ENCODE results near the gene MPRIP. TPM values are rescaled to one million over a fixed set of nuclear protein-coding genes. Genes with fewer than 3 reads are reported as not detected.

MPRIP gene
- polyA plus RNA-seq, 1 donor from 2014 or later = 47.3 TPM

GRCh38 chr17:17204635-17205231 lies 162.5 kb downstream of the MPRIP start:
- Histone ChIP-seq H3K36me3 (ENCODE audit: insufficient read depth, low read length) (no peaks in the 10 kb centered on the region), H3K4me2 (ENCODE audit: low read length) (no peak overlapping the region), H3K27ac (ENCODE audit: low read length) (no peak overlapping the region), H3K9me2 (ENCODE audit: insufficient read depth, low read length) (no peaks in the 10 kb centered on the region), H3K79me2 (replicated peaks; ENCODE audit: insufficient read depth, low read length) (no peaks in the 10 kb centered on the region), H4K20me1 (ENCODE audit: insufficient read depth) (no peaks in the 10 kb centered on the region), H3K9me3 (ENCODE audit: low read length) (no peaks in the 10 kb centered on the region), H3K4me3 (ENCODE audit: low read length) (no peak overlapping the region), H3K27me3 (ENCODE audit: insufficient read depth, low read depth, low read length) (no peaks in the 10 kb centered on the region), H3F3A (ENCODE audit: insufficient read depth, low read length, poor library complexity, severe bottlenecking) (no peaks in the 10 kb centered on the region), H3K9ac (ENCODE audit: low read length) (no peak overlapping the region), H2AFZ (ENCODE audit: low read depth, low read length) (no peak overlapping the region)
- no peak for TF ChIP-seq MXI1 (conservative IDR thresholded peaks at IDR 0.05; ENCODE audit: poor library complexity, severe bottlenecking)
- TF ChIP-seq REST (IDR thresholded peaks at IDR 0.05; ENCODE audit: borderline replicate concordance) = no peak
- TF ChIP-seq CTCF (IDR thresholded peaks at IDR 0.05; ENCODE audit: poor library complexity, severe bottlenecking) = no peak
- no peak for TF ChIP-seq TAF1 (IDR thresholded peaks at IDR 0.05; ENCODE audit: low read depth)
- no peak for TF ChIP-seq POLR2AphosphoS5 (IDR thresholded peaks at IDR 0.05)
- TF ChIP-seq EZH2 (IDR thresholded peaks at IDR 0.05; ENCODE audit: borderline replicate concordance, insufficient read depth, low read length, poor library complexity, severe bottlenecking) = no peak
- no peak for TF ChIP-seq RAD21 (conservative IDR thresholded peaks at IDR 0.05)
- TF ChIP-seq SMC3 (conservative IDR thresholded peaks at IDR 0.05; ENCODE audit: poor library complexity) = no peak
- no peak for TF ChIP-seq EP300 (conservative IDR thresholded peaks at IDR 0.05; ENCODE audit: poor library complexity, severe bottlenecking)

DNA sequence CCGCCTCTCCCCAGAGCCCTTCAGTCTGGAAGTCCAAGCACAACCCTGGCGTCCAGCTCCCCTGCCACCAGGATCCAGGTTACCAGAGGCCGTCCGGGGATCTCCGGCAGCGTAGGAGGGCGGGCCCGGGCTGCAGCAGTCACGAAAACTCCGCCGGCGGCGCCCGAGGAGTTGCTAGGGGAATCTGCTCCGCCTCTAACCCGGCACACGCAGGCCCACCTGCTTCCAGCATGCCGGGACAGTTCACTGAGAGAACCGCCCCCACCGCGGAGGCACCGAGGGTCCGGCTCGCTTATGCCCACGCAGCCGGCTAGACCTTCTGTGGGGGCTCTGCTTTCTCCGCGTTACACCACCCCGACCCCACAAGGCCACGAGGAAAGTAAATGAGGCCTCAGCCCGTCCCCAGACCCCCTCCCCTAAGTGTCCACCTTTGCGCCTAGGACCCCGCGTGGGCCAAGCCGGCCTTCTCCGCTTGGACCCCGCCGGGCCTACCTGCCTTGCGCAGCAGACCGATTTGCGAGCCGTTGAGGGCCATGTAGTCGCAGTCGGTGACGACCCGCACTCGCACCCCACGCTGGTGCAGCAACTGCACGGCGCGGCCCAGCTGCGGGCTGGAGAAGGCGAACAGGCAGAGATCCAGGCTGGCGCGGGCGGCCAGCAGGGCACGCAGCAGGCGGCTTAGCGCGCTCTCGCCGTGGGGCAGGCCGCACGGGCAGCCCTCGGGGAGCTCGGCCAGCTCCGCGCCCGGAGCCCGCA lies 163.3 kb downstream of the MPRIP start:
- no peak for TF ChIP-seq EP300 (conservative IDR thresholded peaks at IDR 0.05; ENCODE audit: poor library complexity, severe bottlenecking)
- no peaks in the 10 kb centered on the region for H3K9me2 ChIP-seq (ENCODE audit: insufficient read depth, low read length)
- no peaks in the 10 kb centered on the region for H3F3A ChIP-seq (ENCODE audit: insufficient read depth, low read length, poor library complexity, severe bottlenecking)
- no peak overlapping the region for H2AFZ ChIP-seq (ENCODE audit: low read depth, low read length)
- H3K9me3 ChIP-seq (ENCODE audit: low read length) = no peaks in the 10 kb centered on the region
- no peaks in the 10 kb centered on the region for H3K79me2 ChIP-seq (replicated peaks; ENCODE audit: insufficient read depth, low read length)
- no peaks in the 10 kb centered on the region for H3K36me3 ChIP-seq (ENCODE audit: insufficient read depth, low read length)
- no peak overlapping the region for H3K4me2 ChIP-seq (ENCODE audit: low read length)
- H3K9ac ChIP-seq (ENCODE audit: low read length) = no peak overlapping the region
- H3K27ac ChIP-seq (ENCODE audit: low read length) = no peak overlapping the region
- no peaks in the 10 kb centered on the region for H3K27me3 ChIP-seq (ENCODE audit: insufficient read depth, low read depth, low read length)
- no peaks in the 10 kb centered on the region for H4K20me1 ChIP-seq (ENCODE audit: insufficient read depth)
- no peak overlapping the region for H3K4me3 ChIP-seq (ENCODE audit: low read length)
